ENCODE measurements around the gene MRPL55.

DNA sequence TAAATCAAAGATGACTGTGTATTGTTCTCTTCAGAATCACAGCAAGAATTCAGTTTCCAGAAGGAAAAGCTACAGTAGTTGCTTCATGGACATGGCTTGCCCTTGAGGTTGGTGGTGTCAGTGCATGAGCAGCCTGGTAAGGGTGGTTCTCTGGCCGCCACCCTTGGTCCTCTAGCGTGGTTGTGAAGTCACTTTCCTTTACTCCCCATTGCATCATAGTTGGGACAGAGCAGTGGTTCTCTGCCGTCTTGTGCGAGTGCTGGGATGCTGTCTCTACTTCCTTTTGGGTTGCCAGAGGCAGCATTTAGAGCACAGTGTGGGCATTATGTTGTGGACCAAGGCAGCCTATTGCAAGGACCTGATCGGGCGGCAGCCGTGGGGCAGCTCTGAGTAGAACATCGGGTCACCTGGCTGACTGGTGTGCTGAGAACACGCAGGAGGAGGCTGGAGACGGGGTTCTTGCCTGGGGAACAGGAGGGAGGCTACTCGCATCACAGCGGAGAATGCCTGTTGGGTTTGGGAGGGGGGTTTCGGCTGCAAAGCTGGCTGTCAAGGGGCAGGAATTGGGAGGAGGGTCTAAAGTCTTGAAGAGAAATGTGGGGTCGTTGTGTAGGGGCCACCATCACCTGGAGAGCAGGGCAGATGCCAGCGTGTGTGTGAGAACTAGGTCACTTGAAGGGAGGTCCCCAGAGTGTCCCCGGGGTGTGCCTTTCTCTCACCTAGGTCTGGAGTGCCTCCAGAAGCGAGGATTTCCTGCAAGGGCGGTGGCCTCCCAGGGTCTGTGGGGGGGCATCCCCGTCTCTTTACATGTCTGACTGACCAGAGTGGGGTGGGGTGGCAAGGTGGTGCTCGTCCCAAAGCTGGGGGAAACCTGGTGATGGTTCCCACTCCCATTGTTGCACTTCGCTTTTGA is 20.3 kb downstream of the MRPL55 start:
- no peak for TF ChIP-seq CTCF (IDR thresholded peaks at IDR 0.05 in 4 of 5, conservative IDR thresholded peaks at IDR 0.05 in 1 of 5)
- no peak for TF ChIP-seq POLR2A (IDR thresholded peaks at IDR 0.05)
